K562 (cell line): ENCODE results near the gene TMEM50B. TPM values are rescaled to one million over a fixed set of nuclear protein-coding genes. Genes with fewer than 3 reads are reported as not detected.

Experiments
- CHD7 ChIP-seq: fragments of 200-600 bp; sonication (generic); IDR thresholded peaks from one replicate; pipeline ENCODE4 v1.6.1; 2012; ENCODE audit warnings: mild to moderate bottlenecking, low read depth, low read length, inconsistent platforms
- TBP ChIP-seq: optimal IDR thresholded peaks from 2 replicates; pipeline ENCODE3; 2011; ENCODE audit warnings: low read depth, low read length, improper control_type of control experiment
- UBTF ChIP-seq, 2 experiments: IDR thresholded peaks; 2 replicates each; pipeline ENCODE4 v1.6.1; 2012; ENCODE audit warnings: improper control_type of control experiment in 2 of 2, low read depth in 2 of 2, low read length in 2 of 2, borderline replicate concordance in 1 of 2
- polyA plus RNA-seq, 8 experiments: library from polyadenylated mRNA; depleted of rRNA in 4 of 8; stranded (reverse) in 5 of 8; unstranded in 3 of 8; fragments of >200 nt; fragmentation: Nextera tagmentation in 2 of 8; fragmentation: Illumina TruSeq in 1 of 8; extraction: Ambion mirVana in 2 of 8; extraction: Trizol in 1 of 8; gene quantifications; 2 replicates each; pipeline versions ENCODE4 v1.2.1 to v1.2.3, GENCODE V29; 2011 to 2014; ENCODE audit warnings: inconsistent platforms in 1 of 8, missing spikeins in 1 of 8
- total RNA-seq, 7 experiments: library from RNA; depleted of rRNA in 6 of 7; stranded (reverse); fragments of >200 nt in 6 of 7; fragmentation: Illumina TruSeq in 2 of 7; extraction: Trizol in 2 of 7; gene quantifications; 2 replicates each; pipeline versions ENCODE4 v1.2.1 to v1.2.3, GENCODE V29; 2011 to 2021; ENCODE audit warnings: low replicate concordance in 1 of 7
- TF ChIP-seq, protein P1 (sequence below): IDR thresholded peaks from 2 replicates; pipeline ENCODE4 v1.6.1; 2016; ENCODE audit warnings: missing genetic modification characterization, missing compliant biosample characterization
- TF ChIP-seq, protein P2 (sequence below), 2 experiments: fragments of 200-800 bp in 1 of 2; sonication (Bioruptor generic) in 1 of 2; sonication (generic) in 1 of 2; formaldehyde crosslinking in 1 of 2; IDR thresholded peaks in 1 of 2; conservative IDR thresholded peaks in 1 of 2; 2 replicates each; pipeline versions ENCODE4 v1.5.0 to v1.6.1; 2016 to 2020; ENCODE audit warnings: missing compliant biosample characterization in 1 of 2, missing genetic modification characterization in 1 of 2, missing genetic modification reagents in 1 of 2

TMEM50B gene
- total and polyA plus RNA-seq, 9 of the 15 experiments (the other 6 are each of a cell fraction or from before 2014, with no cell fraction given): 20.5 to 64.6 (median 28.9) TPM

DNA sequence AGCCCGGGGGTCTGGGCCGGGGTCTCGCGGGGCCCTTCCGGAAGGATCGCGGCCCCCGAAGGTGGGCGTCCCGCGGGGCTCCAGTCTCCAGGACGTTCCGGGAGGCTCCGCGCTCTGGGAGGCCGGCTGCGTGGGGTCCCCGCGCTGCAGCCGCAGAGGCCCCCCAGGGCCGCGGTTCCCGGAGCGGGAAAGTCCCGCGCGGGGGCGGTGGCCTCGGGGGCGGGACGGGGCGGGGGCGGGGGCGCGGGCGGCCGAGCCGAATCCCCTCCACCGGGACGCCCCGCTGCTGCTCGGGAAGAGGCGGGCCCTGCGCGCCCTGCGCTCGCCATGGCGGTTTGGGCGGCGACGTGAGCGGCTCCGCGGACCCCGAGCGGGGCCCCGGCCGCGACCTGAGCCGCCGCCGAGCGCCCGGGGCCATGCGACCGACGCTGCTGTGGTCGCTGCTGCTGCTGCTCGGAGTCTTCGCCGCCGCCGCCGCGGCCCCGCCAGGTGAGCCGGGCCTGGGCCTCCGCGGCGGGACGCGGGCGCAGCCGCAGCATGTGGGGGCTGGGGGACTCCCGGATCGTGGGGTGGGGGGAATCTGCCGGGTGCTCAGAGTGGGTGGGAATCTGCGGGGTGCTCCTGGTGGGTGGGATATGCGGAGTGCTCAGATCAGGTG lies 76.5 kb downstream of the TMEM50B start, which contains the start of gene IFNGR2 (continued):
- TF ChIP-seq UBTF (IDR thresholded peaks at IDR 0.05; ENCODE audit: borderline replicate concordance in 1 of 2, low read depth in 2 of 2, low read length in 2 of 2) (peak in 1 of 2 experiments; percentile 52; a peak in 1 of 4 replicates), TBP (peak; percentile 38), CHD7 (no peak)
- TF ChIP-seq, protein P1, sequence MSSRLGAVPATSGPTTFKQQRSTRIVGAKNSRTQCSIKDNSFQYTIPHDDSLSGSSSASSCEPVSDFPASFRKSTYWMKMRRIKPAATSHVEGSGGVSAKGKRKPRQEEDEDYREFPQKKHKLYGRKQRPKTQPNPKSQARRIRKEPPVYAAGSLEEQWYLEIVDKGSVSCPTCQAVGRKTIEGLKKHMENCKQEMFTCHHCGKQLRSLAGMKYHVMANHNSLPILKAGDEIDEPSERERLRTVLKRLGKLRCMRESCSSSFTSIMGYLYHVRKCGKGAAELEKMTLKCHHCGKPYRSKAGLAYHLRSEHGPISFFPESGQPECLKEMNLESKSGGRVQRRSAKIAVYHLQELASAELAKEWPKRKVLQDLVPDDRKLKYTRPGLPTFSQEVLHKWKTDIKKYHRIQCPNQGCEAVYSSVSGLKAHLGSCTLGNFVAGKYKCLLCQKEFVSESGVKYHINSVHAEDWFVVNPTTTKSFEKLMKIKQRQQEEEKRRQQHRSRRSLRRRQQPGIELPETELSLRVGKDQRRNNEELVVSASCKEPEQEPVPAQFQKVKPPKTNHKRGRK: no peak
- TF ChIP-seq, protein P2, sequence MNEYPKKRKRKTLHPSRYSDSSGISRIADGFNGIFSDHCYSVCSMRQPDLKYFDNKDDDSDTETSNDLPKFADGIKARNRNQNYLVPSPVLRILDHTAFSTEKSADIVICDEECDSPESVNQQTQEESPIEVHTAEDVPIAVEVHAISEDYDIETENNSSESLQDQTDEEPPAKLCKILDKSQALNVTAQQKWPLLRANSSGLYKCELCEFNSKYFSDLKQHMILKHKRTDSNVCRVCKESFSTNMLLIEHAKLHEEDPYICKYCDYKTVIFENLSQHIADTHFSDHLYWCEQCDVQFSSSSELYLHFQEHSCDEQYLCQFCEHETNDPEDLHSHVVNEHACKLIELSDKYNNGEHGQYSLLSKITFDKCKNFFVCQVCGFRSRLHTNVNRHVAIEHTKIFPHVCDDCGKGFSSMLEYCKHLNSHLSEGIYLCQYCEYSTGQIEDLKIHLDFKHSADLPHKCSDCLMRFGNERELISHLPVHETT (CRISPR knock-in tag; conservative IDR thresholded peaks at IDR 0.05 in 1 of 2, IDR thresholded peaks at IDR 0.05 in 1 of 2): peak in 1 of 2 experiments; percentile 68; a peak in 1 of 4 replicates
